ENCODE measurements around the gene YARS1.

The YARS1 gene

DNA sequence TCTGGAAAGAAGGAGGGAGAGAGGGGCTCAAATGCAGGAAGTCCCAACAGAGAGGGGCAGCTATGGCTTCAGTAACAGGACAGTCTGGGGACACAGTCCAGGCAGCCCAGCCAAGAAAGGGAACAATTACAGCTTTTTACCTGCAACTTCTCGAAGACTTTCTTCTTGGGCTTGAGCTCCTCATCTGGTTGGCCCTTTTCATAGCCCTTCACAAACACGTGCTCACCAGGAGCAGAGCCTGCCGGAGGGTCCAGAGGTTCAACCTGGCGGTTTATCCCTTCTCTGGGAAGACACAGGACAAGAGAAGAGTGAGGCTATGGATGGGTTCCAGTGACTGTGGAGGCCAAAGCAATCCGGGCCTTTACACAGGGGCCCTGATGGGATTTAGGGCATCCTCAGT lies 37.9 kb downstream of the YARS1 start:
- DNase-seq (ENCODE audit: low read depth), result no peak

DNA sequence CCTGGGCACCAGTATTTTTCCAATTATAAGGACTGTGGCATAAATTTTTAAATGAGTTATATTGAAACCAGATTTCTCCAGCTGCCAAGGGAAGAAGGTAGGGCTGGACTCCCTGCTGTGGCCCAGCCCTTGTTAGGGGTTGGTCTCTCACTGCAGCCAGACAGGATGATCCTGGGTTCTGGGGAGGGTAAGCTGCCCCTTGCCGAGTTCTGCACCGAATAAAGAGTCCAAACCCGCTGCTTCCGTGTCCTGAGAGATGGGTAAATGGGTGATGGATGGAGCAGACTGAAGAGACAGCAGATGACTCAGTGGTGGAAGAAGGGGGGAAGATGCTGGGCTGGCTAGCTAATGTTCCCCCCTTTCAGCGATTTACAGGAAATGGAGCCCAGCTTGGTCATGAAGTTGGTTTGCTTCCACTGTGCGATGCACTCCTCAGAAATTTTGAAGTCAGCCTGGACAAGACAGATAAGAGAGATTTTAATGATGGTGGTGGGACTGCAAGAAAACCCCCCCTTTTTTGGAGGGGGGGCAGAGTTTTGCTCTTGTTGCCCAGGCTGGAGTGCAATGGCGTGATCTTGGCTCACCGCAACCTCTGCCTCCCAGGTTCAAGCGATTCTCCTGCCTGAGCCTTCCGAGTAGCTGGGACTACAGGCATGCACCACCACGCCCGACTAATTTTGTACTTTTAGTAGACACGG lies 41.4 kb downstream of the YARS1 start:
- no peak for DNase-seq (ENCODE audit: low read depth)

DNA sequence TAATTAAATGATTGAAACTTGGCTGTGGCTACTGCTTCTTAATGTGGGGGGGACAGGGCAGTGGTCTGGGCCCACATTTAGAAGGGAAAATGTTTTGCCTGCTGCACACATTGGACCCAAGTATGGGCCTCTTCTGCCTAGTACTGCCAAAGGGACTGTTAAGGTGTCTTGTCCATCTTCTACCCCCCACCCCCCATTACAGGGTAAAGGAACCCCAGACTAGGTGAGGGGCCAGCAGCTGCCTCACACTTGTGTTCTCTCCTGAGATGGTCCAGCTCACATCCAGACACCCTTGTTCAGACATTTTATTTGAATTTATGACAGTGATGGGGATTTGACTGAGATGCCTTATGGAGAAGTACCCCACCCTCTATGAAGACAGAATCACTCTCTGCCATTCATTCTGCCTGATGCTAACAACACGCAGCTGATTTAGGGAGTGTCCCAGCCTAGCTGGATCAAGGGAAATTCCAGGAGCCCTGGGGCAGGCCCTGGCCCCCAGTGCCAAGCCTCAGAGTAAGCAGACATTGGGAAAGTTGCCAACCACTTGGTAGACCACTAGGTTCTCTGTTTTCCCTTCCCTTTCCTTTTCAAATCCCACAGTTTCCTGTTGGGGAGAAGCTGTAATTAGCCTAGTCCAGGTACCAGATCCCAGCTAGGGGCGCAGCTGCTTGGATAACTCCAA lies 42.1 kb downstream of the YARS1 start:
- no peak for DNase-seq (ENCODE audit: low read depth)

DNA sequence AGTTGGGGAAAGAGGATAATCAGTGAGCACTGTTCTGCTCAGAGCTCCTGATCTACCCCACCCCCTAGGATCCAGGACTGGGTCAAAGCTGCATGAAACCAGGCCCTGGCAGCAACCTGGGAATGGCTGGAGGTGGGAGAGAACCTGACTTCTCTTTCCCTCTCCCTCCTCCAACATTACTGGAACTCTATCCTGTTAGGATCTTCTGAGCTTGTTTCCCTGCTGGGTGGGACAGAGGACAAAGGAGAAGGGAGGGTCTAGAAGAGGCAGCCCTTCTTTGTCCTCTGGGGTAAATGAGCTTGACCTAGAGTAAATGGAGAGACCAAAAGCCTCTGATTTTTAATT lies 42.7 kb downstream of the YARS1 start:
- DNase-seq (ENCODE audit: low read depth), result no peak

GRCh38 chr1:32773764-32774463 lies 43.2 kb downstream of the YARS1 start:
- no peak for DNase-seq (ENCODE audit: low read depth)

DNA sequence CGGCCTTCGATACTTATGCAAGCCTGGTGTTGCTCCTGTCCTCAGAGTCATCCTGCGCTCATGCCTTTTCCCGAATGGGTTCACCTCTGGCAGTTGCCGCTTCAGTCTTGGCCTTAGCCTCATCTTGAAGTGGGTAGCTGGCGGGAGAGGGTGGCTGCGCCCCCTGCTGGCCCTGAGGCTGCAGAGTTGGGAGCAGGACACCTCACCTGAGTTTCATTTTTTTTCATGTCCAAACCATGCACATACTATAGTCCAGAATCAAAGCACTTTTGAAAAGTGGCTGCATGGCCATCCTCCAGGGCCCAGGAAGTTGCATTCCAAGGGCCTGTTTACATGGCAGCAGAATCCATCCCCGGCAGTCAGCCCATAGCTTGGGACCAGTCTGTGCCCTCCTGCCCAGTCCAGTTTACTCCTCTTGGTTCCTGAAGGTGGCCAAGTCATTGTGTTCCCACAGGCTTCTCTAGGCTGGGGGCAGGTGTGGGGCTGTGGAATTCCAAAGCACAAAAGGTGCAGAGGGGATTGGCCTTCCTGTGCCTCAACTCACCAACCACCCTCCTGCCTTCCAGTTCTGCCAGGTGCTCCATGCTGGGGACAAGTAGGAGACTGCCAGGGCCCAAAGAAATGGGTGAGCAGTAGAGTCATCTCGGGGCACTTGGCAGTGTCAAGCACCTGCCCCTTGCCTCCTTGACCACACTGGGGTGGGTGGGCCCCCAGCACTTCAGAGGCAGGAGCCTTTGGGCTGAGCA lies 44.0 kb downstream of the YARS1 start:
- peak; percentile 61 for DNase-seq (ENCODE audit: low read depth)

DNA sequence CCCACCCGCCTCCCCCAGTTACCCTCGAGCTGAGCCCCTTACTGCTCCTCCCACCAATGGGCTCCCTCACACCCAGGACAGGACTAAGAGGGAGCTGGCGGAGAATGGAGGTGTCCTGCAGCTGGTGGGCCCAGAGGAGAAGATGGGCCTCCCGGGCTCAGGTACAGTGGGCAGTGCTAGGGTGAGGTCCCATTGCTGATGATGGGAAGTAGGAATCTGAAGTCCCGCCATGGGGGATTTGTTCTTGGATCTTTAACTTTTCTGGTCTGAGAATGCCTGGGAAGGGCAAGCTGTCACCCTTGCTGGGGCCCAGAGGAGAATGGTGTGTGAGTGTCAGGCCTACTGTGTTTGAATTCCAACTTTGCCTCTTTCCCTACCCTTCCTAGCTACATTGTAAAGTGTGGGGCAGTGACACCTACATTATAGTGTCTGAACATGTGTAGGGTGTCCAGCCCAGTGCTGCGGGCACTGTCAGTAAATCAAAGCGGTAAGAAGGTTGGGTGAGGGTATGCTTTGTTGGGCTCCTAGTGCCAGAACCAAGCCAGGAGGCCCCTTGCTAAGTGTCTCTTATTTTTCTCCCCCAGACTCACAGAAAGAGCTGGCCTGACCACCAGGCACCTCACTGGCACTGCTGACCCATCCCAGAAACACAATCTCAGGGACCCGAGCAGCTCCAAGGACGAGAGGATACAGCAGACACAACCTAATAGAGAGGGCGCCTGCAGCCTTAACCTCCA lies 44.7 kb downstream of the YARS1 start:
- DNase-seq (ENCODE audit: low read depth), result no peak

DNA sequence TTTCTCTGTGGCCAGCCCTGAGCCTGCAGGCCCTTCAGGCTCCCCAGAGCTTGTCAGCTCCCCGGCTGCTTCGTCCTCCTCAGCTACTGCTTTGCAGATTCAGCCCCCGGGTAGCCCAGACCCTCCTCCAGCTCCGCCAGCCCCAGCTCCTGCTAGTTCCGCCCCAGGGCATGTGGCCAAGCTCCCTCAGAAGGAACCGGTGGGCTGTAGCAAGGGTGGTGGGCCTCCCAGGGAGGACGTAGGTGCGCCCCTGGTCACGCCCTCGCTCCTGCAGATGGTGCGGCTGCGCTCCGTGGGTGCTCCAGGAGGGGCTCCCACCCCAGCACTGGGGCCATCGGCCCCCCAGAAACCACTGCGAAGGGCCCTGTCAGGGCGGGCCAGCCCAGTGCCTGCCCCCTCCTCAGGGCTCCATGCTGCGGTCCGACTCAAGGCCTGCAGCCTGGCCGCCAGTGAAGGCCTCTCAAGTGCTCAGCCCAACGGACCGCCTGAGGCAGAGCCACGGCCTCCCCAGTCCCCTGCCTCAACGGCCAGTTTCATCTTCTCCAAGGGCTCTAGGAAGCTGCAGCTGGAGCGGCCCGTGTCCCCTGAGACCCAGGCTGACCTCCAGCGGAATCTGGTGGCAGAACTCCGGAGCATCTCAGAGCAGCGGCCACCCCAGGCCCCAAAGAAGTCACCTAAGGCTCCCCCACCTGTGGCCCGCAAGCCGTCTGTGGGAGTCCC lies 45.4 kb downstream of the YARS1 start:
- DNase-seq (ENCODE audit: low read depth), result no peak

DNA sequence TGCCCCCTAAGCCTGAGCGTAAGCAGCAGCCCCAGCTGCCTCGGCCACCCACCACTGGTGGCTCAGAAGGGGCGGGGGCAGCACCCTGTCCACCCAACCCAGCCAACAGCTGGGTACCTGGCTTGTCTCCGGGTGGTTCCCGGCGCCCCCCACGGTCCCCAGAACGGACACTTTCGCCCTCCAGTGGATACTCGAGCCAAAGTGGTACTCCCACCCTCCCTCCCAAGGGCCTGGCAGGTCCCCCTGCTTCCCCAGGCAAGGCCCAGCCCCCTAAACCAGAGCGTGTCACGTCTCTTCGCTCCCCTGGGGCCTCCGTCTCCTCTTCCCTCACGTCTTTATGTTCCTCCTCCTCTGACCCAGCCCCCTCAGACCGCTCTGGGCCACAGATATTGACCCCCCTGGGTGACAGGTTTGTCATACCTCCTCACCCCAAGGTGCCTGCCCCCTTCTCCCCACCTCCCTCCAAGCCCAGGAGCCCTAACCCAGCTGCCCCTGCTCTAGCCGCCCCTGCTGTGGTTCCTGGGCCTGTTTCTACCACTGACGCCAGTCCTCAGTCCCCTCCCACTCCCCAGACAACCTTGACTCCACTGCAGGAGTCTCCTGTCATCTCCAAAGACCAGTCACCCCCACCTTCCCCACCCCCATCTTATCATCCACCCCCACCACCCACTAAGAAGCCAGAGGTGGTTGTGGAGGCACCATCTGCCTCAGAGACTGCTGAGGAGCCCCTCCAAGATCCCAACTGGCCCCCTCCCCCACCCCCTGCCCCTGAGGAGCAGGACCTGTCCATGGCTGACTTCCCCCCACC lies 46.2 kb downstream of the YARS1 start:
- DNase-seq (ENCODE audit: low read depth), result no peak

DNA sequence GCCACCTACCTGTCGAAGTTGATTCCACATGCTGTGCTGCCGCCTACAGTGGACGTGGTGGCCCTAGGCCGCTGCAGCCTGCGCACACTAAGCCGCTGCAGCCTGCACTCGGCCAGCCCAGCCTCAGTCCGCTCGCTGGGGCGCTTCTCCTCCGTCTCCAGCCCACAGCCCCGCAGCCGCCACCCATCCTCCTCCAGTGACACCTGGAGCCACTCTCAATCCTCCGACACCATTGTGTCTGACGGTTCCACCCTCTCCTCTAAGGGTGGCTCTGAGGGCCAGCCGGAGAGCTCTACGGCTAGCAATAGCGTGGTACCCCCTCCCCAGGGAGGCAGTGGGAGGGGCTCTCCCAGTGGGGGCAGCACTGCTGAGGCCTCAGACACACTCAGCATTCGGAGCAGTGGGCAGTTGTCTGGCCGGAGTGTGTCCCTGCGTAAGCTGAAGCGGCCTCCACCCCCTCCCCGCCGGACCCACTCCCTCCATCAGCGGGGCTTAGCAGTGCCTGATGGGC lies 46.9 kb downstream of the YARS1 start:
- DNase-seq (ENCODE audit: low read depth), result no peak

GRCh38 chr1:32769524-32770220 lies 47.5 kb downstream of the YARS1 start:
- DNase-seq (ENCODE audit: low read depth), result no peak

DNA sequence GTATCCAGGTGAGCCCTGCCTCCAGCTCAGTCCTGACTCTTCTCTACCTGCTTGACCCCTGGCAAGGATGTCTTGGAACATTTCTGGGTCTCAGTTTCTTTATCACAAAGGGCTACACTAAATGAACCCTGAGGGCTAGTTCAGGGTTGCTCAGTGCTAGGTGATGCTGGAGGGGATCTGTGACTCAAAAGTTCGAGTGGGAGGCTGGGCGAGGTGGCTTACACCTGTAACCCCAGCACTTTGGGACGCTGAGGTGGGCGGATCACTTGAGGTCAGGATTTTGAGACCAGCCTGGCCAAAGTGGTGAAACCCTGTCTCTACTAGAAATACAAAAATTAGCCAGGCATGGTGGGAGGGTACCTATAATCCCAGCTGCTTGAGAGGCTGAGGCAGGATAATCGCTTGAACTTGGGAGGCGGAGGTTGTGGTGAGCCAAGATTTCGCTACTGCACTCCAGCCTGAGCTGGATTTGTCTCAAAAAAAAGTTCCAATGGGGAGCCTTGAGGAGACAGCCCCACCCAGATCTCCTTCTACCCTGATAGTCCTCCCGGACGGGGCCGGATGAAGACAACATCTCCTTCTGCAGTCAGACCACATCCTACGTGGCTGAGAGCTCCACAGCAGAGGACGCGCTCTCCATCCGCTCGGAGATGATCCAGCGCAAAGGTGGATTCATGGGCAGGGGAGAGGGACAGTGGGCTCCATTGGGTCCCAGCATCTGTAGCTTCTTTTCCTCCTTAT lies 48.9 kb downstream of the YARS1 start:
- no peak for DNase-seq (ENCODE audit: low read depth)

GRCh38 chr1:32767641-32768040 lies 49.5 kb downstream of the YARS1 start:
- DNase-seq (ENCODE audit: low read depth), result no peak

DNA sequence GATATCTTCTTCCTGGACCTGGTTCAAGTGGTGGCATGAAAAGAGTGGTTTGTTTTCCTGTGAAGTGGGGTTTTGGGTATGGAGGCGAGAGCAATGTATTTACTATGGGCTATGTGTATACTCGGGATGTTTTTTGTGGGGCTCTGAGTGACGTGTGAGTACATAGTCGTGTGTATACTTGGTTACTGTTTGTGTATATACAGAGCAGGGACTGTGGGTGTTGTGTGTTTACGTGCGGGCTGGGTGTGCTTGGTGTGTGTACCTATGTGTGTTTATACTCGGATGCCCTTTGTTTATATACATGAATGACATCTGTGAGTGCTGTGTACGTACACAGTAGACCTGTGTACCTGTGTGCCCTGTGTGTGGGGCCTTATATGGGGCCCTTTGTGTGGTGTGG lies 50.0 kb downstream of the YARS1 start:
- DNase-seq (ENCODE audit: low read depth), result no peak

DNA sequence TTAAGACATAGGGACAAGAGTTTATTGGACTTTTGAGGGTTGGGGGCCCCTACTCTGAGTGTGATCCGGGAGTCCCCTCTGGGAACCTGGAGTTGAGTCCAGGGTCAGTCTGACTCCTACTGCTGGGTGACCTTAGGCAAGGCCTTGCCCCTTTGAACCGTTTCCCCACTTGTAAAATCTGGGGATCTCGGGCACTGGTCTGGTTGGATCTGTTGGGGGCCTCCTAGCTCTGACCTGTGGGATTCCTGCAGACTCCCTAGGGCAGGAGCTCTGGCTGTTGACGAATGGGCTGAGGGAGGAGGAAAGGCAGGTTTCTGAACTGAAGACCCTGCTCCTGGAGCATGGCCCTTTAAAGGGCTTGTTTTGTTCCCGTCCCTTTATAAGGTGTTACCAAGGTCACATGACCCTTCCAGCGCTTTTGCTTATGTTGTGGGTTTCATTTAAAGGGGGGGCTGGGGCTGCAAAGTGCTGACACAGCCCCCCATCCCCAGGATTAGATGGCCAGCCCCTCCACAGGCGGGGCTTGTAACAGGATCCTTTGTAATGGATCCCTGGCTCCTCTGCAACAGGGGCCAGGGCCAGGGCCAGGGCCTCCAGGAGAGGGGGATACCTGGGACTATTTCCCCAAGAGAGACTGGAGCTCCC lies 50.7 kb downstream of the YARS1 start:
- DNase-seq (ENCODE audit: low read depth), result no peak

GRCh38 chr1:32765570-32766327 lies 51.4 kb downstream of the YARS1 start:
- DNase-seq (ENCODE audit: low read depth), result no peak

GRCh38 chr1:32764826-32765569 lies 52.2 kb downstream of the YARS1 start:
- no peak for DNase-seq (ENCODE audit: low read depth)

Measured in activated gamma-delta T cell treated with anti-CD3 and anti-CD28 coated beads, Interleukin-2, amount 50 U/mL, for 16 hours (primary cell).